C4-2B (cell line): ENCODE results near the gene GRIA4.

ENCODE experiments used
- CTCF ChIP-seq: fragments of 450-650 bp; conservative IDR thresholded peaks from 2 replicates; pipeline ENCODE4 v1.5.1; 2017; ENCODE audit warnings: mild to moderate bottlenecking
- ZFX ChIP-seq: fragments of 450-650 bp; IDR thresholded peaks from 2 replicates; pipeline ENCODE4 v1.6.1; 2017

DNA sequence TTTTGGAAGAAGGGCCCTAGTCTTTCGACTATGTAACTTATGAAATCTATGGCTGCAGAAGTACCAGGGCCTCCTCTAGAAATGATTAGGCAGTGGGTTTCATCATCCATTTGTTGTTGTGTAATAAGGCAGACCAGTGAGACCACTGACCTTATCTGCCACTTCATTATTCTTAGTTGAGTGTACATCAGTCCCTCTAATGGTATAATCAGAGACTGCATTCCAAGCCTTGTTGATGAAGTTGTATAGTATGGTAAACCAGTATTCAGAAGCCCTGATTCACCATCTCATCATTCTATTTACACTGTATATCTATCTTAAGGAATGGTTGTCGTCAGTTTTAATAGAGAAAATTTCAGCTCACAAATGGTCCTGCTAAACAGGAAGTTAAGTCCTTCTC is 32.2 kb upstream of the GRIA4 start:
- peak; percentile 18; the same call in 1 of the 2 replicates for TF ChIP-seq CTCF
- no peak for TF ChIP-seq ZFX
